MM.1S (cell line): ENCODE data around the gene C6orf141.

Source experiments
- DNase-seq: peaks from one replicate; pipeline ENCODE4 v3.0.0-alpha.2; 2015
- H2AFZ ChIP-seq: fragments of 300-600 bp; sonication (generic); 2 replicates; pipeline ENCODE4 v1.6.0; 2016; ENCODE audit warnings: antibody characterized with exemption, low read length
- H3F3A ChIP-seq: fragments of 300-600 bp; sonication (generic); 2 replicates; pipeline ENCODE4 v1.6.1; 2016; ENCODE audit warnings: mild to moderate bottlenecking, antibody characterized with exemption, low read length, moderate library complexity, mixed read lengths; ENCODE audit not compliant: insufficient read depth
- H3K27ac ChIP-seq: fragments of 300-600 bp; sonication (generic); 2 replicates; pipeline ENCODE4 v1.5.1; 2016; ENCODE audit warnings: mild to moderate bottlenecking, low read length
- H3K27me3 ChIP-seq: fragments of 300-600 bp; sonication (generic); replicated peaks from 2 replicates; pipeline ENCODE4 v1.6.0; 2016; ENCODE audit warnings: low read length; ENCODE audit not compliant: insufficient read depth
- H3K36me3 ChIP-seq: fragments of 300-600 bp; sonication (generic); replicated peaks from 2 replicates; pipeline ENCODE4 v1.6.1; 2016; ENCODE audit warnings: mild to moderate bottlenecking, low read length, mixed read lengths; ENCODE audit not compliant: insufficient read depth
- H3K4me1 ChIP-seq: fragments of 300-600 bp; sonication (generic); 2 replicates; pipeline ENCODE4 v1.6.1; 2016; ENCODE audit warnings: low read length, mixed read lengths
- H3K4me2 ChIP-seq: fragments of 300-600 bp; sonication (generic); 2 replicates; pipeline ENCODE4 v1.6.0; 2016; ENCODE audit warnings: low read depth, low read length
- H3K4me3 ChIP-seq: fragments of 300-600 bp; sonication (generic); 2 replicates; pipeline ENCODE4 v1.5.1; 2016; ENCODE audit warnings: low read length, mixed read lengths
- H3K79me2 ChIP-seq: fragments of 300-600 bp; sonication (generic); 2 replicates; pipeline ENCODE4 v1.6.1; 2016; ENCODE audit warnings: mixed run types, low read length, mixed read lengths
- H3K9ac ChIP-seq: fragments of 300-600 bp; sonication (generic); 2 replicates; pipeline ENCODE4 v1.6.1; 2016; ENCODE audit warnings: low read length, mixed read lengths
- H3K9me2 ChIP-seq: fragments of 300-600 bp; sonication (generic); replicated peaks from 2 replicates; pipeline ENCODE4 v1.6.1; 2016; ENCODE audit warnings: mild to moderate bottlenecking, low read length, mixed read lengths; ENCODE audit not compliant: insufficient read depth
- H3K9me3 ChIP-seq: fragments of 300-600 bp; sonication (generic); replicated peaks from 2 replicates; pipeline ENCODE4 v1.6.1; 2016; ENCODE audit warnings: mild to moderate bottlenecking, low read length, mixed read lengths; ENCODE audit not compliant: insufficient read depth
- H4K20me1 ChIP-seq: fragments of 300-600 bp; sonication (generic); 2 replicates; pipeline ENCODE4 v1.6.1; 2016; ENCODE audit warnings: mild to moderate bottlenecking, low read length, moderate library complexity, mixed read lengths; ENCODE audit not compliant: insufficient read depth
- CTCF ChIP-seq: fragments of 300-600 bp; sonication (generic); IDR thresholded peaks from 2 replicates; pipeline ENCODE4 v1.5.1; 2016; ENCODE audit warnings: antibody characterized with exemption, low read length, mixed read lengths
- EZH2 ChIP-seq: fragments of 300-600 bp; sonication (generic); optimal IDR thresholded peaks from 2 replicates; pipeline ENCODE3; 2017; ENCODE audit warnings: low read depth, mild to moderate bottlenecking, antibody characterized with exemption, low read length, mixed read lengths
- EZH2phosphoT487 ChIP-seq: fragments of 300-600 bp; sonication (generic); IDR thresholded peaks from 2 replicates; pipeline ENCODE4 v1.6.1; 2018; ENCODE audit warnings: antibody characterized with exemption, low read length

The C6orf141 gene

GRCh38 chr6:49519660-49520059, 30.8 kb upstream of the C6orf141 start:
- Histone ChIP-seq H2AFZ (no peak overlapping the region), H3K36me3 (no peaks in the 10 kb centered on the region), H4K20me1 (no peaks in the 10 kb centered on the region), H3K4me2 (no peak overlapping the region), H3K9ac (no peak overlapping the region), H3K27me3 (no peaks in the 10 kb centered on the region), H3K9me2 (no peaks in the 10 kb centered on the region), H3K4me3 (no peak overlapping the region), H3K79me2 (no peaks in the 10 kb centered on the region), H3K4me1 (no peaks in the 10 kb centered on the region), H3F3A (no peaks in the 10 kb centered on the region), H3K9me3 (no peaks in the 10 kb centered on the region), H3K27ac (no peak overlapping the region)
- no peak for DNase-seq
- TF ChIP-seq EZH2phosphoT487 (no peak), CTCF (no peak), EZH2 (no peak)

DNA sequence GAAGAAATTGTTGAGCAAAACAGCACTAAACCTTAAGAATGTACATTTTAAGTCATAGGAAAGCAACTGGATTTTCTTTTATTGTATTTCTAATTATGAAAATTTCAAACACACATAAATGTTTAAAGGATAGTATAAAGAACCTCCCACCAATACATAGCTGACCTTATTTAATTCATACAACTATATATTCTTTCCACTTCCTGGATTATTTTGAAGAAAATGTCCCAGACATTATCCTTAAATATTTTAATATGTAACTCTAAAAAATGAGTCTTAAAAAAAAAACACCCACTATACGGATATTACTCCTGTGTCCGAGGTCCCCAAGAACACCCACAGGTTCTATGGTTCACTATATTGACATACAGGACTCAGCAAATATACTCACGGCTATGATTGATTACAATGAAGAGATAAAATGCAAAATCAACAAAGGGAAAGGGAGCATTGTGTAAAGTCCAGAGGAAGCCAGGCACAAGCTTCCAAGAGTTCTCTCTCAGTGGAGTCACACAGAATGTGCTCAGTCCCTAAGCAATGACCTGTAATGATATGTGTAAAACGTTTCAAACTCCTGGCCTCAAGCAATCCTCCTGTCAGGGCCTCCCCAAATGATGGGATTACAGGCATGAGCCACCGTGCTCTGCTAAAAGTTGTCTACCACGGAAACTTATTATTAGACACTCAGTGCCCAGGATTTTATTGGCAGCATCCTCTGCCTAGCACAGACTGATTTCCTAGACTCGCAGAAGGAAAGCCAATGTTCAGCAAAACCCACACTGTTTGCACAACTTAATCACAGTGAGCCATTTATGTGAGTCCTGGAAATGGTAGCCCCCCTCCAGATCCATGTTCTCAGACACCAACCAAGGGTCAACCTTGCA, 27.5 kb upstream of the C6orf141 start:
- Histone ChIP-seq H3K36me3 (no peaks in the 10 kb centered on the region), H3K27ac (no peak overlapping the region), H3K4me1 (no peaks in the 10 kb centered on the region), H3F3A (no peaks in the 10 kb centered on the region), H3K9ac (no peak overlapping the region), H2AFZ (no peak overlapping the region), H3K4me2 (no peak overlapping the region), H3K9me2 (no peaks in the 10 kb centered on the region), H4K20me1 (no peaks in the 10 kb centered on the region), H3K4me3 (no peak overlapping the region), H3K27me3 (no peaks in the 10 kb centered on the region), H3K9me3 (no peaks in the 10 kb centered on the region), H3K79me2 (no peaks in the 10 kb centered on the region)
- DNase-seq, result no peak
- no peak for TF ChIP-seq EZH2phosphoT487
- TF ChIP-seq EZH2, result no peak
- TF ChIP-seq CTCF, result no peak

DNA sequence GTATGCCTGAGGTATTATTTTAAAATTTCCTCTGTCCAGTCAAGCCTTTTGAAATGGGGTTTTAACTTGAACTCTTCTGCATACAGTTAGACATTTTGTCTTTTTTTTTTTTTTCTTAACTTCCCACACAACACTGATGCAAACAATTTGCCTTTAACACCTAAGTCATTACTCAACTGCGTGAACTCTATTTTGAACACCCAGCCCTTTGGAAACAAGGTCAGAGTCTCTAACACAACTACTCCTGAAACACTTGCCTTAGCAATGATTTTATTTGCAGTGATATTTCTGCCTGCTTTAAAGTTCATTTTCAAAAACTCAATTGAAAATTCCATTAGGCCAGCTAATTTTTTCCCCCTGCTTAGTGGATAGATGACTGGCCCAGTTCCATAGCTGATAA, 26.6 kb upstream of the C6orf141 start:
- Histone ChIP-seq H3K4me2 (no peak overlapping the region), H3K27ac (no peak overlapping the region), H2AFZ (no peak overlapping the region), H4K20me1 (no peaks in the 10 kb centered on the region), H3K27me3 (no peaks in the 10 kb centered on the region), H3K9me3 (no peaks in the 10 kb centered on the region), H3K36me3 (no peaks in the 10 kb centered on the region), H3K4me3 (no peak overlapping the region), H3K79me2 (no peaks in the 10 kb centered on the region), H3K9me2 (no peaks in the 10 kb centered on the region), H3K9ac (no peak overlapping the region), H3K4me1 (no peaks in the 10 kb centered on the region), H3F3A (no peaks in the 10 kb centered on the region)
- no peak for DNase-seq
- TF ChIP-seq EZH2 (no peak), EZH2phosphoT487 (no peak), CTCF (no peak)
